HepG2 (cell line): ENCODE measurements around the gene CYP4F12. TPM values are rescaled to one million over a fixed set of nuclear protein-coding genes. Genes with fewer than 3 reads are reported as not detected.

Experiments used
- FOXM1 ChIP-seq: sonication (generic); formaldehyde crosslinking; IDR thresholded peaks from 2 replicates; pipeline ENCODE4 v1.5.0; 2020; ENCODE audit warnings: missing genetic modification reagents
- HIC2 ChIP-seq: sonication (generic); formaldehyde crosslinking; IDR thresholded peaks from 2 replicates; pipeline ENCODE4 v1.9.0; 2022; ENCODE audit warnings: low read depth, missing genetic modification reagents
- HMGXB3 ChIP-seq: sonication (generic); formaldehyde crosslinking; IDR thresholded peaks from 2 replicates; pipeline ENCODE4 v1.4.0; 2020; ENCODE audit warnings: missing genetic modification reagents, borderline replicate concordance
- KMT2B ChIP-seq: IDR thresholded peaks from 2 replicates; pipeline ENCODE4 v1.6.1; 2016; ENCODE audit warnings: missing genetic modification reagents, missing compliant biosample characterization
- NR1H2 ChIP-seq: sonication (generic); formaldehyde crosslinking; IDR thresholded peaks from 2 replicates; pipeline ENCODE4 v1.8.1; 2022; ENCODE audit warnings: low read depth, missing genetic modification reagents, borderline replicate concordance
- NR3C1 ChIP-seq: sonication (generic); formaldehyde crosslinking; IDR thresholded peaks from 2 replicates; pipeline ENCODE4 v1.4.0; 2020; ENCODE audit warnings: missing genetic modification reagents
- ONECUT2 ChIP-seq: sonication (generic); formaldehyde crosslinking; IDR thresholded peaks from 2 replicates; pipeline ENCODE4 v1.4.0; 2020; ENCODE audit warnings: missing genetic modification reagents
- UBTF ChIP-seq: sonication (generic); formaldehyde crosslinking; IDR thresholded peaks from 2 replicates; pipeline ENCODE4 v1.4.0; 2020; ENCODE audit warnings: mild to moderate bottlenecking, missing genetic modification reagents
- ZNF687 ChIP-seq: sonication (generic); formaldehyde crosslinking; IDR thresholded peaks from 2 replicates; pipeline ENCODE4 v1.5.1; 2020; ENCODE audit warnings: mild to moderate bottlenecking, missing genetic modification reagents, moderate library complexity
- ZNF781 ChIP-seq: sonication (generic); formaldehyde crosslinking; IDR thresholded peaks from 2 replicates; pipeline ENCODE4 v1.5.1; 2020; ENCODE audit warnings: borderline replicate concordance, mild to moderate bottlenecking, missing genetic modification reagents; ENCODE audit errors: not compliant biosample characterization
- polyA plus RNA-seq, 8 experiments: library from polyadenylated mRNA; depleted of rRNA in 3 of 8; stranded (reverse) in 7 of 8; unstranded in 1 of 8; fragments of >200 nt; fragmentation: Illumina TruSeq in 4 of 8; extraction: Trizol in 4 of 8; gene quantifications; 2 replicates each; pipeline versions ENCODE4 v1.2.1 to v1.2.3, GENCODE V29; 2011 to 2016; ENCODE audit warnings: low read depth in 4 of 8, missing spikeins in 1 of 8, mixed read lengths in 1 of 8; ENCODE audit not compliant: insufficient read depth in 1 of 8
- total RNA-seq, 5 experiments: library from RNA; depleted of rRNA; stranded (reverse); fragments of >200 nt; fragmentation: Illumina TruSeq; extraction: Trizol; gene quantifications; 2 replicates each; pipeline ENCODE4 v1.2.3, GENCODE V29; 2016; ENCODE audit warnings: low read depth in 1 of 5
- TF ChIP-seq, protein P1 (sequence below): IDR thresholded peaks from 2 replicates; pipeline ENCODE4 v1.6.1; 2016; ENCODE audit warnings: low read depth
- TF ChIP-seq, protein P2 (sequence below): sonication (generic); formaldehyde crosslinking; IDR thresholded peaks from 2 replicates; pipeline ENCODE4 v1.8.0; 2023; ENCODE audit warnings: mild to moderate bottlenecking, missing genetic modification reagents
- TF ChIP-seq, protein P3 (sequence below): sonication (generic); formaldehyde crosslinking; IDR thresholded peaks from 2 replicates; pipeline ENCODE4 v1.4.0; 2020; ENCODE audit warnings: mild to moderate bottlenecking, low read depth, missing genetic modification reagents

CYP4F12 gene
- total and polyA plus RNA-seq, 2 of the 13 experiments (the other 11 are each of a cell fraction or from before 2014, with no cell fraction given) = 29.9 to 30.8 TPM

DNA sequence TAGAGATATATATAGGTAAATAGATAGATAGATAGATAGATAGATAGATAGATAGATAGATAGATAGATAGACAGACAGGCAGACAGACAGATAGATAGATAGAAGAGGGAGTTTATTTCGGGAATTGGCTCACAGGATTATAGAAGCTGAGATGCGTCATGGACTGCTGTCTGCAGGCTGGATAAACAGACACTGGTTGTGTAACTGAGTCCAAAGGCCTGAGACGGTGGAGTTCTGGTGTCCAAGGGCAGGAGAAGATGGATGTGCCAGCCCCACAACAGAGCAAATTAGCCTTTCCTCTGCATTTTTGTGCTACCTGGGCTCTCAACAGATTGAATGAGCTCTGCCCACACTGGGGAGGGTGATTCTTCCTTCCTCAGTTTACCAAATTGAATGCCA is 29.5 kb upstream of the CYP4F12 start (continued):
- TF ChIP-seq HMGXB3 (CRISPR knock-in tag) (no peak), HIC2 (CRISPR knock-in tag) (no peak), KMT2B (no peak), ONECUT2 (CRISPR knock-in tag) (no peak), NR1H2 (CRISPR knock-in tag) (no peak), ZNF687 (no peak), NR3C1 (no peak), ZNF781 (CRISPR knock-in tag) (no peak), UBTF (CRISPR knock-in tag) (no peak), FOXM1 (CRISPR knock-in tag) (no peak)
- TF ChIP-seq, protein P1, sequence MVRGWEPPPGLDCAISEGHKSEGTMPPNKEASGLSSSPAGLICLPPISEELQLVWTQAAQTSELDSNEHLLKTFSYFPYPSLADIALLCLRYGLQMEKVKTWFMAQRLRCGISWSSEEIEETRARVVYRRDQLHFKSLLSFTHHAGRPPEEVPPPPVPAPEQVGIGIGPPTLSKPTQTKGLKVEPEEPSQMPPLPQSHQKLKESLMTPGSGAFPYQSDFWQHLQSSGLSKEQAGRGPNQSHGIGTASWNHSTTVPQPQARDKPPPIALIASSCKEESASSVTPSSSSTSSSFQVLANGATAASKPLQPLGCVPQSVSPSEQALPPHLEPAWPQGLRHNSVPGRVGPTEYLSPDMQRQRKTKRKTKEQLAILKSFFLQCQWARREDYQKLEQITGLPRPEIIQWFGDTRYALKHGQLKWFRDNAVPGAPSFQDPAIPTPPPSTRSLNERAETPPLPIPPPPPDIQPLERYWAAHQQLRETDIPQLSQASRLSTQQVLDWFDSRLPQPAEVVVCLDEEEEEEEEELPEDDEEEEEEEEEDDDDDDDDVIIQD = no peak
- TF ChIP-seq, protein P2, sequence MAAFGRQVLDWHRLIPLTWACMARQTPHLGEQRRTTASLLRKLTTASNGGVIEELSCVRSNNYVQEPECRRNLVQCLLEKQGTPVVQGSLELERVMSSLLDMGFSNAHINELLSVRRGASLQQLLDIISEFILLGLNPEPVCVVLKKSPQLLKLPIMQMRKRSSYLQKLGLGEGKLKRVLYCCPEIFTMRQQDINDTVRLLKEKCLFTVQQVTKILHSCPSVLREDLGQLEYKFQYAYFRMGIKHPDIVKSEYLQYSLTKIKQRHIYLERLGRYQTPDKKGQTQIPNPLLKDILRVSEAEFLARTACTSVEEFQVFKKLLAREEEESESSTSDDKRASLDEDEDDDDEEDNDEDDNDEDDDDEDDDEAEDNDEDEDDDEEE = no peak
- TF ChIP-seq, protein P3, sequence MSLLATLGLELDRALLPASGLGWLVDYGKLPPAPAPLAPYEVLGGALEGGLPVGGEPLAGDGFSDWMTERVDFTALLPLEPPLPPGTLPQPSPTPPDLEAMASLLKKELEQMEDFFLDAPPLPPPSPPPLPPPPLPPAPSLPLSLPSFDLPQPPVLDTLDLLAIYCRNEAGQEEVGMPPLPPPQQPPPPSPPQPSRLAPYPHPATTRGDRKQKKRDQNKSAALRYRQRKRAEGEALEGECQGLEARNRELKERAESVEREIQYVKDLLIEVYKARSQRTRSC = no peak
